SU-DHL-6 (cell line): ENCODE results near the gene PSMD14.

Source experiments
- EZH2phosphoT487 ChIP-seq: fragments of 200-600 bp; sonication (generic), shearing (Covaris generic); conservative IDR thresholded peaks from 2 replicates; pipeline ENCODE4 v1.6.1; 2018; ENCODE audit warnings: mild to moderate bottlenecking, antibody characterized with exemption, low read length, moderate library complexity, mixed read lengths
- TF ChIP-seq, protein P1 (sequence below): fragments of 200-600 bp; sonication (generic); IDR thresholded peaks from one replicate; pipeline ENCODE4 v1.5.1; 2017; ENCODE audit warnings: antibody characterized with exemption, mild to moderate bottlenecking, low read length, moderate library complexity; ENCODE audit not compliant: insufficient read depth, poor library complexity, severe bottlenecking

GRCh38 chr2:161308178-161308955, at the start of gene PSMD14:
- TF ChIP-seq, protein P1, sequence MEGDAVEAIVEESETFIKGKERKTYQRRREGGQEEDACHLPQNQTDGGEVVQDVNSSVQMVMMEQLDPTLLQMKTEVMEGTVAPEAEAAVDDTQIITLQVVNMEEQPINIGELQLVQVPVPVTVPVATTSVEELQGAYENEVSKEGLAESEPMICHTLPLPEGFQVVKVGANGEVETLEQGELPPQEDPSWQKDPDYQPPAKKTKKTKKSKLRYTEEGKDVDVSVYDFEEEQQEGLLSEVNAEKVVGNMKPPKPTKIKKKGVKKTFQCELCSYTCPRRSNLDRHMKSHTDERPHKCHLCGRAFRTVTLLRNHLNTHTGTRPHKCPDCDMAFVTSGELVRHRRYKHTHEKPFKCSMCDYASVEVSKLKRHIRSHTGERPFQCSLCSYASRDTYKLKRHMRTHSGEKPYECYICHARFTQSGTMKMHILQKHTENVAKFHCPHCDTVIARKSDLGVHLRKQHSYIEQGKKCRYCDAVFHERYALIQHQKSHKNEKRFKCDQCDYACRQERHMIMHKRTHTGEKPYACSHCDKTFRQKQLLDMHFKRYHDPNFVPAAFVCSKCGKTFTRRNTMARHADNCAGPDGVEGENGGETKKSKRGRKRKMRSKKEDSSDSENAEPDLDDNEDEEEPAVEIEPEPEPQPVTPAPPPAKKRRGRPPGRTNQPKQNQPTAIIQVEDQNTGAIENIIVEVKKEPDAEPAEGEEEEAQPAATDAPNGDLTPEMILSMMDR, result no peak
- no peak for TF ChIP-seq EZH2phosphoT487
